ENCODE results near the gene LORICRIN. TPM values are rescaled to one million over a fixed set of nuclear protein-coding genes. Genes with fewer than 3 reads are reported as not detected.

The LORICRIN gene
- total and polyA plus RNA-seq, 2 donors (not counting 1 experiment from before 2014, with no cell fraction given): 0.39 TPM; not detected in 1

- Histone ChIP-seq H3K4me3 (ENCODE audit: control extremely low read depth in 1 of 5, extremely low read depth in 1 of 5, insufficient read depth in 1 of 5, low read depth in 2 of 5, low read length in 4 of 5) (no peak overlapping the region), H3K9me3 (ENCODE audit: control extremely low read depth in 1 of 3, control insufficient read depth in 2 of 3, insufficient read depth in 1 of 3, low read length in 2 of 3) (no peaks in the 10 kb centered on the region), H3K36me3 (replicated peaks in 1 of 2; ENCODE audit: control extremely low read depth in 1 of 2, control insufficient read depth in 1 of 2, extremely low read depth in 1 of 2, insufficient read depth in 2 of 2, low read length in 1 of 2) (no peaks in the 10 kb centered on the region), H3K27me3 (replicated peaks in 1 of 4; ENCODE audit: control extremely low read depth in 1 of 4, control insufficient read depth in 3 of 4, insufficient read depth in 4 of 4, low read length in 3 of 4) (peaks cover 0 to 4% (median 0%) of the 10 kb centered on the region in 4 experiments), H3K79me2 (ENCODE audit: control insufficient read depth, insufficient read depth, low read length) (no peaks in the 10 kb centered on the region), H4K20me1 (ENCODE audit: control insufficient read depth, insufficient read depth, low read length, poor library complexity, severe bottlenecking) (no peaks in the 10 kb centered on the region), H2AFZ (ENCODE audit: insufficient read depth, low read depth, low read length, poor library complexity, severe bottlenecking) (no peak overlapping the region), H3K9ac (ENCODE audit: low read length) (no peak overlapping the region), H3K4me1 (ENCODE audit: control insufficient read depth in 2 of 2, insufficient read depth in 2 of 2, low read length in 2 of 2) (no peaks in the 10 kb centered on the region), H3K4me2 (replicated peaks; ENCODE audit: low read depth, low read length, poor library complexity, severe bottlenecking) (no peak overlapping the region), H3K27ac (ENCODE audit: low read length in 2 of 2) (no peak overlapping the region)
- TF ChIP-seq EZH2 (IDR thresholded peaks at IDR 0.05; ENCODE audit: borderline replicate concordance, insufficient read depth, low read depth, low read length, poor library complexity, severe bottlenecking): no peak
- TF ChIP-seq CTCF (IDR thresholded peaks at IDR 0.05): no peak
- H3K4me3 Mint-ChIP-seq: no peak overlapping the region
- ATAC-seq (ENCODE audit: low read depth) (no peak), DNase-seq (no peak)
- CTCF ChIA-PET: interaction anchor here (1.4 to 1.7 kb wide), 2 partner anchors 11 to 12 kb away, joined by 3 to 4 read pairs; no protein-coding TSS in a partner anchor
- no peaks in the 10 kb centered on the region for H3K9me3 Mint-ChIP-seq (ENCODE audit: insufficient read depth)
- intact Hi-C loops (cut with micrococcal nuclease): no loop called here
- H3K4me1 Mint-ChIP-seq: no peaks in the 10 kb centered on the region
- 79% methylated on average over 3 of the region's 3 CpGs for WGBS (ENCODE audit: insufficient coverage)
- H3K27me3 Mint-ChIP-seq: peaks cover 24% of the 10 kb centered on the region
- no peak overlapping the region for H3K27ac Mint-ChIP-seq
- POLR2A ChIA-PET: no interaction called here
These were observed 26.9 kb upstream of the LORICRIN start for GRCh38 chr1:153232553-153232952.

- TF ChIP-seq EZH2 (IDR thresholded peaks at IDR 0.05; ENCODE audit: borderline replicate concordance, insufficient read depth, low read depth, low read length, poor library complexity, severe bottlenecking): no peak
- no peak for TF ChIP-seq CTCF (IDR thresholded peaks at IDR 0.05)
- H3K79me2 ChIP-seq (ENCODE audit: control insufficient read depth, insufficient read depth, low read length): no peaks in the 10 kb centered on the region
- H3K4me2 ChIP-seq (replicated peaks; ENCODE audit: low read depth, low read length, poor library complexity, severe bottlenecking): no peak overlapping the region
- ChIA-PET POLR2A (no interaction called here), CTCF (interaction anchor here (0.5 to 1.7 kb wide), 3 partner anchors 12 to 1261 kb away, joined by 3 to 4 read pairs (median 3); no protein-coding TSS in a partner anchor)
- ATAC-seq (ENCODE audit: low read depth) (no peak), DNase-seq (no peak)
- no peaks in the 10 kb centered on the region for H3K4me1 ChIP-seq (ENCODE audit: control insufficient read depth in 2 of 2, insufficient read depth in 2 of 2, low read length in 2 of 2)
- H3K4me3 ChIP-seq (ENCODE audit: control extremely low read depth in 1 of 5, extremely low read depth in 1 of 5, insufficient read depth in 1 of 5, low read depth in 2 of 5, low read length in 4 of 5): no peak overlapping the region
- H3K9ac ChIP-seq (ENCODE audit: low read length): no peak overlapping the region
- Mint-ChIP-seq H3K4me1 (no peaks in the 10 kb centered on the region), H3K27me3 (peaks cover 24% of the 10 kb centered on the region), H3K4me3 (no peak overlapping the region), H3K27ac (no peak overlapping the region), H3K9me3 (ENCODE audit: insufficient read depth) (no peaks in the 10 kb centered on the region)
- H3K36me3 ChIP-seq (replicated peaks in 1 of 2; ENCODE audit: control extremely low read depth in 1 of 2, control insufficient read depth in 1 of 2, extremely low read depth in 1 of 2, insufficient read depth in 2 of 2, low read length in 1 of 2): no peaks in the 10 kb centered on the region
- intact Hi-C loops (cut with micrococcal nuclease): no loop called here
- WGBS (ENCODE audit: insufficient coverage): 80% methylated on average over 1 of the region's 1 CpG
- no peak overlapping the region for H2AFZ ChIP-seq (ENCODE audit: insufficient read depth, low read depth, low read length, poor library complexity, severe bottlenecking)
- no peaks in the 10 kb centered on the region for H3K9me3 ChIP-seq (ENCODE audit: control extremely low read depth in 1 of 3, control insufficient read depth in 2 of 3, insufficient read depth in 1 of 3, low read length in 2 of 3)
- no peaks in the 10 kb centered on the region for H4K20me1 ChIP-seq (ENCODE audit: control insufficient read depth, insufficient read depth, low read length, poor library complexity, severe bottlenecking)
- H3K27me3 ChIP-seq (replicated peaks in 1 of 4; ENCODE audit: control extremely low read depth in 1 of 4, control insufficient read depth in 3 of 4, insufficient read depth in 4 of 4, low read length in 3 of 4): peaks cover 0 to 4% (median 1%) of the 10 kb centered on the region in 4 experiments
- no peak overlapping the region for H3K27ac ChIP-seq (ENCODE audit: low read length in 2 of 2)
These were observed 26.0 kb upstream of the LORICRIN start for GRCh38 chr1:153233448-153233847.

Measured in B cell (primary cell).